ENCODE results near the gene NEIL3.

The NEIL3 gene

DNA sequence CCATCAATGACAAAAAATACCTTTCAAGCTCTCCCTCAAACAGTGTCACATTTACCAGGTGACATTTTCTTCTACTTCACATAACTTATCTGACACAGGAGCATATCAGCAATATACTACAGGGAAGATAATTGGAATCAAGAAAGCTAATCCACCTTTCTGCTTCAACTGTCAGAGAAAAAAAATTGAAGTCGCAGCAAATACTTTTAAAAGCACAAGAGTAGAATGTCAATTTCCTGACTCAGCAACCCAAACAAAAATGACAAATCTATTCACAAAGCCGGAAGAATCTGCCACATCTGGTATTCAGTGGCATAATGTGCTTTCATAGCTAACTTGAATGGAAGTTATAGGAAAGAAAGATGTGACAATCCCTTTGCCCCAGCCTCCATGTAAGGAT lies 95.8 kb downstream of the NEIL3 start:
- no peak for DNase-seq
- no peak overlapping the region for H3K14ac ChIP-seq (ENCODE audit: low read length in 2 of 2)
- H3K9ac ChIP-seq (ENCODE audit: low read length), result no peak overlapping the region
- no peaks in the 10 kb centered on the region for H3K79me1 ChIP-seq (replicated peaks; ENCODE audit: low read length, poor library complexity, severe bottlenecking)
- no peak overlapping the region for H2BK5ac ChIP-seq (ENCODE audit: low read depth, low read length, poor library complexity, severe bottlenecking)
- H3K27ac ChIP-seq (ENCODE audit: low read length, poor library complexity, severe bottlenecking), result no peak overlapping the region
- no peaks in the 10 kb centered on the region for H3K4me1 ChIP-seq (ENCODE audit: control insufficient read depth, insufficient read depth, low read depth, low read length)
- no peak overlapping the region for H4K91ac ChIP-seq (ENCODE audit: low read length)
- no peak overlapping the region for H2AFZ ChIP-seq (ENCODE audit: low read depth, low read length)
- no peak overlapping the region for H2BK120ac ChIP-seq (ENCODE audit: low read depth, low read length)
- no peak overlapping the region for H2AK5ac ChIP-seq (ENCODE audit: low read length, severe bottlenecking)
- no peak overlapping the region for H3K4me2 ChIP-seq (ENCODE audit: low read length, poor library complexity, severe bottlenecking)
- no peak overlapping the region for H2BK15ac ChIP-seq (ENCODE audit: low read depth, poor library complexity, severe bottlenecking)
- no peak overlapping the region for H4K8ac ChIP-seq (ENCODE audit: low read length)
- peaks cover 0 to 9% of the 10 kb centered on the region in 2 experiments for H3K27me3 ChIP-seq (ENCODE audit: control insufficient read depth in 1 of 2, insufficient read depth in 1 of 2, low read length in 2 of 2)
- H3K36me3 ChIP-seq (ENCODE audit: control insufficient read depth in 1 of 2, insufficient read depth in 2 of 2, low read depth in 1 of 2, low read length in 2 of 2), result no peaks in the 10 kb centered on the region
- no peaks in the 10 kb centered on the region for H3K9me3 ChIP-seq (ENCODE audit: control insufficient read depth, low read length)
- H3K4ac ChIP-seq (ENCODE audit: low read depth in 1 of 2, low read length in 2 of 2), result no peak overlapping the region
- no peak overlapping the region for H3K4me3 ChIP-seq (ENCODE audit: insufficient read depth in 1 of 2, low read depth in 1 of 2, low read length in 2 of 2)
- no peak overlapping the region for H2BK12ac ChIP-seq (ENCODE audit: low read length in 2 of 2)
- H3K18ac ChIP-seq (ENCODE audit: low read depth in 1 of 2, low read length in 2 of 2), result no peak overlapping the region
- 82% methylated on average over 1 of the region's 2 CpGs for WGBS
- no peak overlapping the region for H3K23ac ChIP-seq (ENCODE audit: low read length in 2 of 2)

DNA sequence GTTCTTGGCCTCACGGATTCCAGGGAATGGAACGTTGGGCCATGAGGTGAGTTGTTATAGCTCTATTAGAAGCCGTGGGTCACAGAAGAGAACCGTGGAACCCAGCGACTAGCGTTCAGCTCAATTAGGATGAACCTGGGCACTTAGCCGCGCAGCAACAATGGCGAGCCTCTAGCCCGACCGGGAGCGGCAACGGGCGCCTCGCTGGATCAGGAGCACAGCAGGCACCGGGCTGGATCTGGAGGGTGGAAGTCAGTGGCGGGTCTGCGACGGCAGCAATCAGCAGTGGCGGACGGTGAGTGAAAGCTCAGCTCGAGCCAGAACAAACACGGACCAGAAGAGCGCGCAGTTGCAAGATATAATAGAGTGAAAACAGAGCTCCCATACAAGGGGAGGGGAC lies 98.3 kb downstream of the NEIL3 start:
- H4K8ac ChIP-seq (ENCODE audit: low read length), result no peak overlapping the region
- no peak overlapping the region for H2BK120ac ChIP-seq (ENCODE audit: low read depth, low read length)
- H3K79me1 ChIP-seq (replicated peaks; ENCODE audit: low read length, poor library complexity, severe bottlenecking), result no peaks in the 10 kb centered on the region
- H3K4me2 ChIP-seq (ENCODE audit: low read length, poor library complexity, severe bottlenecking), result no peak overlapping the region
- H3K27ac ChIP-seq (ENCODE audit: low read length, poor library complexity, severe bottlenecking), result no peak overlapping the region
- no peak overlapping the region for H4K91ac ChIP-seq (ENCODE audit: low read length)
- peaks cover 0 to 9% of the 10 kb centered on the region in 2 experiments for H3K27me3 ChIP-seq (ENCODE audit: control insufficient read depth in 1 of 2, insufficient read depth in 1 of 2, low read length in 2 of 2)
- H2AFZ ChIP-seq (ENCODE audit: low read depth, low read length), result no peak overlapping the region
- H2BK15ac ChIP-seq (ENCODE audit: low read depth, poor library complexity, severe bottlenecking), result no peak overlapping the region
- H2BK12ac ChIP-seq (ENCODE audit: low read length in 2 of 2), result no peak overlapping the region
- no peak overlapping the region for H3K9ac ChIP-seq (ENCODE audit: low read length)
- H3K14ac ChIP-seq (ENCODE audit: low read length in 2 of 2), result no peak overlapping the region
- no peak overlapping the region for H3K4me3 ChIP-seq (ENCODE audit: insufficient read depth in 1 of 2, low read depth in 1 of 2, low read length in 2 of 2)
- no peaks in the 10 kb centered on the region for H3K36me3 ChIP-seq (ENCODE audit: control insufficient read depth in 1 of 2, insufficient read depth in 2 of 2, low read depth in 1 of 2, low read length in 2 of 2)
- 94% methylated on average over 21 of the region's 25 CpGs for WGBS
- no peak overlapping the region for H2BK5ac ChIP-seq (ENCODE audit: low read depth, low read length, poor library complexity, severe bottlenecking)
- H3K23ac ChIP-seq (ENCODE audit: low read length in 2 of 2), result no peak overlapping the region
- no peaks in the 10 kb centered on the region for H3K4me1 ChIP-seq (ENCODE audit: control insufficient read depth, insufficient read depth, low read depth, low read length)
- H3K18ac ChIP-seq (ENCODE audit: low read depth in 1 of 2, low read length in 2 of 2), result no peak overlapping the region
- H2AK5ac ChIP-seq (ENCODE audit: low read length, severe bottlenecking), result no peak overlapping the region
- no peak overlapping the region for H3K4ac ChIP-seq (ENCODE audit: low read depth in 1 of 2, low read length in 2 of 2)
- no peaks in the 10 kb centered on the region for H3K9me3 ChIP-seq (ENCODE audit: control insufficient read depth, low read length)
- no peak for DNase-seq

DNA sequence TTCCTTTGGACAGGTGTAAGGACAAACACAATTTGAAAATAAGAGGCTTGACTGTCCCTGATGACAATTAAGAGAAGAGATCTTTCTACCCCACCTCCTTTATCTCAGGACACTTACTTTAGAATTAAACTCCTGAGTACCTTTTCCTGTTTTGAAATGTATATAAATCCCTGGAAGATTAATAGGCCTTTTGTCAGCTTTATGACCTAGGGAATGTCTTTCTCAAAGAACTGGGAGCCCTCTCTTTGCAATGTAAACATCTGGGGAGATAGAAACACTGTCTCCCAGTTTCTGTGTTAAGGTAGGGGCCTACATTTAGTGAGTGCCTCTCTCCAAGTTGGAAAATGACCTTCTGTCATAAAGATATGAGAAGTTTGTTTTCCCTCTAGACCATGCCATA lies 100.9 kb downstream of the NEIL3 start:
- no peak overlapping the region for H4K91ac ChIP-seq (ENCODE audit: low read length)
- H3K9me3 ChIP-seq (ENCODE audit: control insufficient read depth, low read length), result peaks cover 2% of the 10 kb centered on the region
- no peak overlapping the region for H4K8ac ChIP-seq (ENCODE audit: low read length)
- no peaks in the 10 kb centered on the region for H3K36me3 ChIP-seq (ENCODE audit: control insufficient read depth in 1 of 2, insufficient read depth in 2 of 2, low read depth in 1 of 2, low read length in 2 of 2)
- no peak overlapping the region for H2BK120ac ChIP-seq (ENCODE audit: low read depth, low read length)
- no peak overlapping the region for H3K14ac ChIP-seq (ENCODE audit: low read length in 2 of 2)
- no peak overlapping the region for H3K4me2 ChIP-seq (ENCODE audit: low read length, poor library complexity, severe bottlenecking)
- H2BK15ac ChIP-seq (ENCODE audit: low read depth, poor library complexity, severe bottlenecking), result no peak overlapping the region
- no peaks in the 10 kb centered on the region for H3K4me1 ChIP-seq (ENCODE audit: control insufficient read depth, insufficient read depth, low read depth, low read length)
- no peak overlapping the region for H3K4ac ChIP-seq (ENCODE audit: low read depth in 1 of 2, low read length in 2 of 2)
- no peak overlapping the region for H2BK12ac ChIP-seq (ENCODE audit: low read length in 2 of 2)
- H3K9ac ChIP-seq (ENCODE audit: low read length), result no peak overlapping the region
- no peak overlapping the region for H3K23ac ChIP-seq (ENCODE audit: low read length in 2 of 2)
- no peak overlapping the region for H2AFZ ChIP-seq (ENCODE audit: low read depth, low read length)
- H2BK5ac ChIP-seq (ENCODE audit: low read depth, low read length, poor library complexity, severe bottlenecking), result no peak overlapping the region
- H3K18ac ChIP-seq (ENCODE audit: low read depth in 1 of 2, low read length in 2 of 2), result no peak overlapping the region
- no peak for DNase-seq
- no peaks in the 10 kb centered on the region for H3K79me1 ChIP-seq (replicated peaks; ENCODE audit: low read length, poor library complexity, severe bottlenecking)
- H2AK5ac ChIP-seq (ENCODE audit: low read length, severe bottlenecking), result no peak overlapping the region
- no peak overlapping the region for H3K4me3 ChIP-seq (ENCODE audit: insufficient read depth in 1 of 2, low read depth in 1 of 2, low read length in 2 of 2)
- H3K27me3 ChIP-seq (ENCODE audit: control insufficient read depth in 1 of 2, insufficient read depth in 1 of 2, low read length in 2 of 2), result no peaks in the 10 kb centered on the region
- no peak overlapping the region for H3K27ac ChIP-seq (ENCODE audit: low read length, poor library complexity, severe bottlenecking)

DNA sequence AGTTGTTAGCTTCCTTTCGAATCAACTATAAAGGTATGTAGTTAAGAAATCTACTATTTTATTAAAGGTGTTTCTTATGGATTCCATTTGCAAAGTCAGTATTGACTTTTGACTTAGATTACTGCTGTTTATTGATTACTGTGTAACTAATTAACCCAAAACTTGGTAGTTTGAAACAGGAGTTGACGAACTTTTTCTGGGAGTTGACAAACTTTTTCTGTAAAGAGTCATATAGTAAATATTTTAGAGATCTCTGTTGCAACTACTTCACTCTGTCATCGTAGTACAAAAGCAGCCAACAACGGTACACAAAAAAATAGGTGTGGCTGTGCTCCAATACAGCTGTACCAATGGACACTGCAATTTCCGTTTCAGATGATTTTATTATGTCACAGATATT lies 102.3 kb downstream of the NEIL3 start:
- no peaks in the 10 kb centered on the region for H3K36me3 ChIP-seq (ENCODE audit: control insufficient read depth in 1 of 2, insufficient read depth in 2 of 2, low read depth in 1 of 2, low read length in 2 of 2)
- H3K4ac ChIP-seq (ENCODE audit: low read depth in 1 of 2, low read length in 2 of 2), result no peak overlapping the region
- H2AFZ ChIP-seq (ENCODE audit: low read depth, low read length), result no peak overlapping the region
- H2BK12ac ChIP-seq (ENCODE audit: low read length in 2 of 2), result no peak overlapping the region
- 93% methylated on average over 2 of the region's 5 CpGs for WGBS
- no peaks in the 10 kb centered on the region for H3K79me1 ChIP-seq (replicated peaks; ENCODE audit: low read length, poor library complexity, severe bottlenecking)
- DNase-seq, result no peak
- no peak overlapping the region for H3K23ac ChIP-seq (ENCODE audit: low read length in 2 of 2)
- H3K4me3 ChIP-seq (ENCODE audit: insufficient read depth in 1 of 2, low read depth in 1 of 2, low read length in 2 of 2), result no peak overlapping the region
- no peak overlapping the region for H2BK5ac ChIP-seq (ENCODE audit: low read depth, low read length, poor library complexity, severe bottlenecking)
- H3K27me3 ChIP-seq (ENCODE audit: control insufficient read depth in 1 of 2, insufficient read depth in 1 of 2, low read length in 2 of 2), result no peaks in the 10 kb centered on the region
- H3K4me1 ChIP-seq (ENCODE audit: control insufficient read depth, insufficient read depth, low read depth, low read length), result no peaks in the 10 kb centered on the region
- H2BK120ac ChIP-seq (ENCODE audit: low read depth, low read length), result no peak overlapping the region
- H3K27ac ChIP-seq (ENCODE audit: low read length, poor library complexity, severe bottlenecking), result no peak overlapping the region
- no peak overlapping the region for H3K4me2 ChIP-seq (ENCODE audit: low read length, poor library complexity, severe bottlenecking)
- H3K9me3 ChIP-seq (ENCODE audit: control insufficient read depth, low read length), result peaks cover 3% of the 10 kb centered on the region
- H2BK15ac ChIP-seq (ENCODE audit: low read depth, poor library complexity, severe bottlenecking), result no peak overlapping the region
- H3K14ac ChIP-seq (ENCODE audit: low read length in 2 of 2), result no peak overlapping the region
- H2AK5ac ChIP-seq (ENCODE audit: low read length, severe bottlenecking), result no peak overlapping the region
- H4K91ac ChIP-seq (ENCODE audit: low read length), result no peak overlapping the region
- H4K8ac ChIP-seq (ENCODE audit: low read length), result no peak overlapping the region
- no peak overlapping the region for H3K9ac ChIP-seq (ENCODE audit: low read length)
- H3K18ac ChIP-seq (ENCODE audit: low read depth in 1 of 2, low read length in 2 of 2), result no peak overlapping the region
